NCI-H524 treated with DMSO at 0.1 percent for 48 hours (cell line): Measurements from ENCODE around the gene MPC2.
"Not testable (repeated sequence)": the region's sequence is repeated elsewhere in the genome, so short reads cannot be mapped to it uniquely, and the experiment has no call there.

Experiments used
- DNase-seq: peaks from one replicate; lab custom pipeline; 2025; lab: John Stamatoyannopoulos, UW

Gene MPC2

DNA sequence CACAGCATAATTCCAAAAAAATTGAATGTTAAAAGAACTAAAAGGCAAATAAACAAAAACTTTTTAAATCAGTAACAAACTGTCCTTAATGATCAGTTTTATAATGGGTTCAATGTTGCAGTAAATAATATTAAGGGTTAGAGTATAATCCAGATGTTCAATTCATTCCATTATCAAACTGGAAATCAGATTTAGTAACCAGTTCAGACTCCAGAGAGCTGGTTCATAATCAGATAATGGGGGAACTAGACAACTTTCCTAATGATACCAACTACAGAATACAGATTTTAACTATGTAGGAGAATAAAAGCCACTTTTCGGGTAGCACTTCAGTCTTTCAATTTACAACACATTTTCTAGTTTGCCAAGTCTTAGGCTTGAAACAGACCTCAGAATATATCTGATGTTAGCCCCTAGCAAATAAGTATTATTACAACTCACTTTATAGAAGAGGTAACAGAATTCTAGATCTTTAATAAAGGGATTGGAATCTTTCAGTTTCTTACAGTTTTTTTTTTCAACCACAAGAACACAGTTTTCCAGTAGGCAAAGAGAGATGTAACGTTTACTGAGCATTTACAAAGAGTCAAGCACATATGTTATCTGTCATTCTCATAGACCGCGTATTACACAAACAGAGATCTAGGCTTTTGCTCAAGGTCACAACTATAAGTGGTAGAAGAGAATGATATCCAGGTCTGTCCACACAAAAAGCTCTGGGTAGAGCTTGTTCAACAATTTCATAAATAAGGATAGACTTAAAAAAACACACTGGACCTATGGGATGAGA, 2.3 kb downstream of the MPC2 start:
- no peak for DNase-seq

DNA sequence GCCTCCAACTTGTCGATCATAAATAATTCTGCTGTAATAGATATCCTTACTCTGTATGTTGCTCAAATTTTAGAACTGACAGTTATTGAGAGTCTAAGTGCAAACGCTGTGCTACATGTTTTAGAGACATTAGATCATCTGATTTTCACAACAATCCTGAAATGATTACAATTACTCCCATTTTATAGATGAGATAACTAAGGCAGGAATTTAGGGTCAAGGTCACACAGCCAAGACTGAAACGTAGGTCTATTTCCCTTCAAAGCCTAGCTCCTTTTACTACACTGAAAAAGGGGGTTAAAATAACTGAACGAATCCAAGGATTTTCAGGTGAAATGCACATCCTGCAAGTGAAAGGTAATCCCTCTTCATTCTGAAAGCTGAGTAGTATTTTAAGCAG, 3.1 kb downstream of the MPC2 start:
- DNase-seq: no peak

DNA sequence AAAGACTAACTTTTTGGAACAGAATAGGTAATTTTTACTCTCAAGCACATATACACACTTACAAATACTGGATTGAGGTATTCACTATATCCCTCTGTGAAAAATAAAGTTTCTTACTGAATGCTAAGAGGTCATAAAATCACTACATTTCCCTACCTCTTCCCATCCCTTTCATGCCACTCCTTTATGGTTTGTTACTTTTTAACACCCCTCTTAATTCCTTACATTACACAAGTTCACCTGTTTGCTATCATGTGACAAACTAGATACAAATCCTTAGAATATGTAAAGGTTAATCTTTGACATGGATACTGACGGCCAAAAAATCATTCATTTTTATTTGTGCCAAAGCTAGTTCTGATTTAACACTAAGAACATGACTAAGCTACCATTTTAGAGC, 7.1 kb downstream of the MPC2 start:
- DNase-seq: no peak

DNA sequence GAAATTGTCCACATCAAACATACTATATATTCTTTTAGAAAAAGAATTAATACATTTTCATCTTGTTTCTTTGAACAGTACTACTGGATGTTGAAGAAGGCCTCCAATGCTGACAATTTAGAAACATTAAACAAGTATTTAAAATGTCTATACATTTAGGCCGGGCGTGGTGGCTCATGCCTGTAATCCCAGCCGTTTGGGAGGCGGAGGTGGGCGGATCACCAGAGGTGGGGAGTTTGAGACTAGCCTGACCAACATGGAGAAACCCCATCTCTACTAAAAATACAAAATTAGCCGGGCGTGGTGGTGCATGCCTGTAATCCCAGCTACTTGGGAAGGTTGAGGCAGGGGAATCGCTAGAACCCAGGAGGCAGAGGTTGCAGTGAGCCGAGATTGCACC, 8.0 kb downstream of the MPC2 start:
- DNase-seq: not testable (repeated sequence)

DNA sequence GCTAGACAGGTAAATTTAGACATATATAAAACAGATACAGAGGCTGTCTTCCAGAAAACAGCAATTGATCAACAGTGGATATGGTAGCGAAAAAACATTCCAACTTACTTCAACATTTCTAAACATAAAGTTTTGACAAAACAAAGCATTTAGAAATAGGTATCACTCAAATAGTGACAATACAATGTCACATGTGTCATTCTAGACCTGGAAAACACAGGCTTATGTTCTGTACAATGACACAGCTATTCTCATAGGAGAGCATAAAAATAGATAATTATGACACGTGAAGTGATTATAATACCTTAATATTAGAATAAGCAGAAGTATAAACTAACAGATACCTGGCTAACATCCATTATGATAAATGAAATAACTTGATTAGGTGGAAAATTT, 8.4 kb downstream of the MPC2 start:
- DNase-seq: no peak

DNA sequence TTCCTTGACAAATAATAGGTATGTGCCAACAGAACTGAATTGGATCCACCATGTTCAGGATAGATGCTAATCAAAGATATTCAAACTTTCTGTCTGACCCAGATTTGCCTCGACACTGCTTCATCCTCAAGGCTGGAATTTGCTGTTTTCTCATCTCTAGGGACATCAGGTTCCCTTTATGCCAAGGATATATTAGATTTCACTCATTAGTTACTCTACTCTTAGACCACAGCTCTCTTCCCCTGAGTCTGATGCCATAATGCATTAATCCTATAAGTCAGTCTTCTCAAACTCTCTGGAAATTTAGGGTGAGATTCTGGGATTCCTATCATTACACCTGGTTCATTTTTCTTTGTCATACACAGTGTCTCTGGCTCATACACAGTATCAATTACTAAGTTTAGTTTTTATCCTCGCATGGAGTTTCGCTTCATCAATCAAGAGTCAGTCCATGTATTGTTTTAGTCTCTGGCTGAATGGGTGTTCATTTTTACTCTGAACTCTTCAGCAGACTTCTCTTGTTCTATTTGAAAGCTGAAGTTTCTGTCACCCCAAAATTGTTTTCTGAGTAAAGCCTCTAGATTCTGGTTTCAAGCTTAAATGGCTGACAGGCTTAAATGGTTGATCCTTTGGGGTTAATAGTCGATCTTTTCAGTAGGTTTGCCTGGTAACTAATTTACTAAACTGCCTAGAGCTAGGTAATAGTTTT, 9.7 kb downstream of the MPC2 start:
- no peak for DNase-seq

DNA sequence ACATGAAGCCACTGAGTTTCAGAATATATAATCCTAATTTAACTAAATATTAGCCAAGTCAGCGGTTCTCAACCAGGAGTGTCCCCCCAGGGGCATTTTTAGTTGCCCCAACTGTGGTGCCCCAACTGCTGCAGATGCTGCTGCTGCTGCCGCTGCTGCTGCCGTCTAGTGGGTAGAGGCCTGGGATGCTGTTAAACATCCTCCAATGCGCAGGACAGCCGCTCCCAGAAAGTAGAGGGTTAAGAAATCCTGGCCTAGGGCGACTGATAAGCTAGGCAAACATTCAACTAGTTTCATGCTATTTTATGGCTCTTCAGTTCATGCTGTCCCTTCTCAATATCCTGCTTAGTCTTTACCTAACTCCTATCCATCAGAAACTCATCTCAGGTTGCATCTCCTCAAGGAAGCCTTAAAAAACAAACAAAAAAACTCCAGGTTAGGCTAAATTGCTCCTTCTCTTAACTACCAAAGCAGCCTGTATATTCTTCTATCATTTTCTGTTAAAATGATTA, 10.3 kb downstream of the MPC2 start:
- no peak for DNase-seq

DNA sequence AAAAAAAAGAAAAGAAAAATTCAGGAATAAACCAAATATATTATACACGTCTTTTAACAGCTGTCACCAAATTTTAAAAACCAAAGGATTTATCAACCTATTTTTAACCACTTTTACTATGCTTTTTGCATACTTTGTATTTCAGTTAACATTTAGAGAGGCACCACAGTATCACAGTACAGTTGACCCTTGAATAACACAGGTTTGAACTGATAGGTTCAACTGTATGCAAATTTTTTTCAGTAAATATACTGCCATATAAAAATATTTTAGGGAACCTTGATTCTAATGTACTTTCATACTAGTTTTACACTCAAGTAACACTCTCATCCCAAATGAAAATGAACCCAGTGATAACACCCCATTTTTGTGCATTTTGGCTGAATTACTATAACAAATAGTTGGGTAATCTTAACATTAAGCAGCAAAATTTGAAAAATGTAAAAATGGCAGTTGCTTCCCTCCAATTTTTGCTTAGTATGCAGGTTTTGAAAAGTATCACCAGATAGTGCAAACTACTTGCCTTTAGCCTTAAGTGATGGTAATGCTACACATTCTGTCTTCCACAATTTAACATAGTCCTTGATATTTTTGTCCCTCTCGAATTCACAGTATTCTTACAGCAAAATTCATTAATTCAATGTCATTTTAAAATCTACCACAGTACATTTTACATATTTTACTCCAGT, 12.2 kb downstream of the MPC2 start:
- DNase-seq: no peak

DNA sequence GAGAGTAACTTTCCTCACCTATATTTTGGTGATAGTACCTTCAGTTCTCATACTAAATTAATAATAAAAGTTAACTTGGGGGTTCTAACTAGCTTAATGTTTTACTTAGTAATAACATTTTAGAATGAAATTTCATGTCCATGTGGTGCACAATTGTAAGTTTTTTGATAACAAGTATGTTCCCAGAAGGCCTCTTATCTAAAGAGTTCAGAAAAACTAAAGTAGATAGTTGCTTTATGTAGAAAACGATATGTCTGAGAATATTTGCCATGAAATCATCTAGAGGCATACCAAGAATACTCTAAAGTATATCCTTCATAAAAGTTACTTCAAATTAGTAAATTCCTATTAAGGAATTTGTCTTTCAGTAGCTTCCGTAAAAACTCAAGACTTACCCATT, 12.8 kb downstream of the MPC2 start:
- no peak for DNase-seq

DNA sequence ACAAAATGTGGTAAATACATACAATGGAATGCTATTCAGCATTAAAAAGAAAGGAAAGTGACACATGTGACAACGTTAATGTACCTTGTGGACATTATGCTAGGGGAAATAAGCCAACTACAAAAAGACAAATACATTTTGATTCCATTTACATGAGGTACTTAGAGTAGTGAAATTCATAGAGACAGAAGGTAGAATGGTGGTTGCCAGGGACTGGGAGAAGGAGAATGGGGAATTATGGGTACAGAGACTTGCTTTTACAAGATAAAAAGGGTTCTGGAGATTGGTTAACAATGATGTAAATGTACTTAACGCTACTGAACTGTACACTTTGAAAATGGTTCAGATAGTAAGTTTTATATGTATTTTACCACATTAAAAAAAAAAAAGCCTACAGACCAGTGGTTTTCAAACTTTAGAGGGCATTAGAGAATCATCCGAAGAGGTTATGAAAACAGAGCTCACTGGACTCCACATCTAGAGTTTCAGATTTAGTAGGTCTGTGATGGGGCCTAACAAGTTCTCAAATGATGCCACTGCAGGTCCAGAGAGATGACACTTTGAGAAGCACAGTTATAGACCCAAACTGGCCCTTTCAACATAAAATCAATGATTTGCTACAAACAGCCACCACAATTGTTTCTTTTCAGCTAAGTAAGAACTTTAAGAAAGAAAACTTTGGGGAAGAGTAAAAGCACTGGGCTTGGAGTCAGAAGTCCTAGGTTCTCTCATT, 13.4 kb downstream of the MPC2 start:
- DNase-seq: no peak

DNA sequence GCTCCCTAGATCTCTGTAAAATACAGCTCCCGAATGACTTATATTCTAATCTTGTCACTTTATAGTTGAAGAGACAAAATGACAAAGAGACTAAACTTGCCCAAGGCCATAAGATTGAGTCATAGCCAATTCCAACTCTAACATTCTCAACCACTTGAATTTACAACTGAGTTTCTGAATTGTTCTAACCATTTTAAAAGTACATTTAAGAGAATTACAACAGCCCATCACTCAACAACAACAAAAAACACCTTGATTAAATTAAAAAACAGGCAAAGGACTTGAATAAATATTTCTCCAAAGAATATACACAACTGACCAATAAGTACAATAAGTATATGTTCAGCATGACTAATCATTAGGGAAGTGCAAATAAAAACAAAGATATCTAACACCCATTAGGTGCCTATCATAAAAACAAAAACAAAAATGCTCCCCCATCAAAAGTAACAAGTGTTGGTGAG, 14.2 kb downstream of the MPC2 start:
- DNase-seq: no peak

DNA sequence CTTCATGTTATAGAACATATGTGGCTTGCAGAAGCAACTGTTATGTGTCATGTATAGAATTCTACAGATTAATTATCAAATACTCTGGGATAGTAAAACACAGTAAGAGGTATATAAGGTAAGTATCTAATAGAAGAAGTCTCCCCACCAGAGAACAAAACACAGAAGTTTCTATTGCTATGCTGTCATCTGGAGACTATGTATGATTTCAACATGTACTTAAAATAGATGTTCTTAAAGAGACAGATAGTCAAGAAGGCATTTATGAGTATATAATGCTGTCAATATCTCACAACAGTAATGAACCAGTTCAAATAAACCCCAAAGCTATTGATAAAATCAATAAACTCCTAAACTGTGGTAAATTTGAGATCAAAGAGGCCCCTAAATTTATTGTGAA, 14.8 kb downstream of the MPC2 start:
- no peak for DNase-seq

DNA sequence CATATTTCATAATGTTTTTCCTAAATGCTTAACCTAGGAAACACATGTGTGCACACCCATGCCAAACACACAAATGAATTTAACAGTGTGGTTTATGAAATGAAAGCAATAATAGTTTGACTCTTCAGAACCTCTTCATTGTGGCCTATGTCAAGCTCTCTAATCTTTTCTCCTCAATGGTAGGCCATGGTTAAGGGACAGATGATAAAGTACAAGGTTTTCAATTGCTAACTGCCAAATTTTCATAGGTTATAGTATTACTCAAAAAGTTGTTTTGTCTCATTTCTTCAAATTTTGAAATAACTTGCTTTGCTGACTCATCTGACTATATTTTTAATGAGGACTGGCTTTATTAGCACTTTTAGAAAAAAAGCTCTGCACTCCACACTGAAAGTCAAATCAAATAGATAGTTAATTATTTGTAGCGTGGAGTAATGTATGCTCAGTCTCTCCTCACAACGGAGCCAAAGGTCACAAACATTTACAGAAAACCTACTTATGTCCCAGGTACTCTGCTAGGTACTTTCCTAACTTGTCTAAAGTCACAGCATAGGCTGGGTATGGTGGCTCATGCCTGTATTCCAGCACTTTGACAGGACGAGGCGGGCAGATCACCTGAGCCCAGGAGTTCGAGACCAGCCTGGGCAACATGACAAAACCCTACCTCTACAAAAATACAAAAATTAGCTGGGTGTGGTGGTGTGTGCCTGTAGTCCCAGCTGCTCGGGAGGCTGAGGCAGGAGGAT, 19.9 kb downstream of the MPC2 start:
- DNase-seq: no peak

DNA sequence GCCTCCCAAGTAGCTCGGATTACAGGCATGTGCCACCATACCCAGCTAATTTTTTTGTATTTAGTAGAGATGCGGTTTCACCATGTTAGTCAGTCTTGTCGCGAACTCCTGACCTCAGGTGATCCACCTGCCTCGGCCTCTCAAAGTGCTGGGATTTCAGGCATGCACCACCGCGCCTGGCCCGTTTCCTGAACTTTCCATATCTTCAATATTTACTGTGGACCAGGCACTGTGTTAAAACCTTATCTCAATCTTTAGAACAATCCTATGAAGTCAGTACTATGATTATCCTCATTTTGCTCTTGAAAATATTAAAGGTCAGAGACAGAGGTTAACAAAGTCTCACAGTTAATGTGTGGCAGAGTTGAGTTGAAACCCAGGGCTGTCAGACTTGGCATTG, 21.3 kb downstream of the MPC2 start:
- no peak for DNase-seq

DNA sequence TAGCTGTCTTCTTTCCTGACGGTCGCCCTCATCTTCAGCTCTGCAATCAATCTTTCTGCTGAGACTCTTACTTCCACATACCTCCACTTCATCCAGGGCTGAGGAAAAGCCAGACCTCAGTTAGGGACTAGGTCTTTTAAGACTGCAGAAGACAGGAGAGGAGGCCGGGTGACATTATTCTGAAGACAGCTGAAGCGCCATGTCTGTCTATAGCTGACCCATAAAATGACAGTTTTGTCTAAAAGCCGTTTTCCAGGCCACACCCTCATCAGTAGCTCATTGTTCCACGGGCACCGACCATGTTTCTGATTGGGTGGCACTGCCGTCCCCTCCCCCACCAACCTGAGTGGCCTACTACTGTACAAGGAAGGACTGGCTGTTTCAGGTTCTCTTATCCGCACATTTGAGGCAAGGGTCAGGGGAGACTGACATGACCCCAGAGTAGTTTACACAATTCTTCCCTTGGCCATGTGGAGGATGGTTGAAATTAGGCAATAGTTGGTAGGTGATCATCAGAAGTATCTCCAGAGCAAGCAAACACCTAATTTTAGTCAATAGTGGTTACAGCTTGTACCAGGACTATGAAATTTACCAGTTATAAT, 22.9 kb downstream of the MPC2 start, which contains the start of gene ADCY10:
Gene ADCY10, minus strand, starts transcription at position 240 of the 602 bp plus-strand sequence. CDS start 8,994 bp downstream, outside the sequence.
- DNase-seq: no peak

DNA sequence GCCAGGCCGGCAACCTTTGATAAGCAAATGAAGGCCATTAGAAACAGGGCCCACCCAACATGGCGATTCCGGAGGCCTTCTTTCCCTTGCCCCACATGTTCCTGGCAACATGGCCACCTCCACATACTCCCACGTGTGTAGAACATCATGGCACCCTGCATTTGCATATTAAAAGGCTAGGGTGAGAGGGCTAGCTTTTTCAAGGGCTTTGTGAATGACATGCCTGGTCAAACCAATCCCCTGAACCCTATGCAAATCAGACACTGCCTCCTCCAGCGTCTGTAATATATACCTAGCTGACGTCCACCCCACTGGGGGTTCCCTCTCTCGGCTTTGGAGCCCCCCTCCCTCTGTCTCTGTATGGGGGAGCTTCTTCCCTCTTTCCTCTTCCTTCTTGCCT, 24.6 kb downstream of the MPC2 start:
- DNase-seq: no peak

DNA sequence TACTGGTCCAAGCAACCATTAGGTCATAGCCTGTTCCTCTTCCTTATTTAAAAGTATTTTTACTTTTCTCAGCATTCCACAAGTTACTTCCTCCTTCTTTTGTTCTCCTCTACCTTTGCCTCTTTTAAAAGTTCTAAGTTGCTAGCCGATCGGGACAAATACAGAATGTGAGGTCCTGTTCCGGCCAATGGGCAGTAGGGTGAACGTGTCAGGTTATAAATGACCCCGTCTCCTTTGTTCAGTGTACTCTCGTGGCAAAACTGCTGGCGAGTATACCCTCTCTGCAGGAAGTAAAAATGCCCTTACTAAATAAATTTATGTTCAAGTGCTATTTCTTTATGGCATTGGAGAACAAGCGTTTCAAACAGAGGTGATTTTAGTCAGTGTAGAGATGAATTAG, 25.5 kb downstream of the MPC2 start:
- no peak for DNase-seq

DNA sequence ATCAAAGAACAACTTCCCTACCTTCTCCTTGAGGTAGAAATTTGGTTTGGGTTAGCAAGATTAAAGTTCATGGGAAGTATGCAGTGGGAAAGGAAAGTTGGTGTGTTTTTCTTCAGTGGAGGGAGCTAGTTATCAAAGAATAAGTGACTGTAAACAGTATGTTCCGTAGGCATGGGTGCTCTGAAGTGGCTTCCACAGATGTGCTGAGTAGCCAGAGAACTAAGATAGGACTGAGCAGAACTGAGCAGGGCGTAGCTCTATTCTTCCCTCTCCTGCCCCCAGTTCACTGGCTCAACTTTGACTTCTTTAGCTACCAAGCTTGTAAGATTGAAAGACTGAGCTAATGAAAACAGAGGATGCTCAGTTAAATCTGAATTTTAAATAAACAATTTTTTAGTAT, 26.3 kb downstream of the MPC2 start:
- DNase-seq: no peak

DNA sequence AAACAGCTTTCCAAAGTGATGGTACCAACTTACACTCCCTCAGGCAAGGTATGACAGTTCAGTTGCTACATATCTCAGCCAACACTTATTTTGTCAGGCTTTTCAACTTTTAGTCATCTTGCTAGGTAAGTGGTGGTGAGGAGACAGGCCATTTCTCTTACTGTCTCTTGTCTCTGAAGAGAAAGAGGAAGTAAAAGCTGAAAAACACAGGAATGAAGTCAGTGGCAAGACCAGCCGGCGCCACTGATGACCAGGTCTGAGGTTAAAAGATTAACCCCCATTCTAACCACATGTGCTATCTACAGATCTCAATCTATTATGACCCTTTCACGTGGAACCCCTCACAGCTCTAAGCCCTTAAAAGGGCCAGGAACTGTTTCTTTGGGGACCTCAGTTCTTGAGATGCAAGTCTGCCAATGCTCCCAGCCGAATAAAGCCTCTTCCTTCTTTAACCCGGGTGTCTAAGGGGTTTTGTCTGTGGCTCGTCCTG, 27.1 kb downstream of the MPC2 start:
- no peak for DNase-seq

DNA sequence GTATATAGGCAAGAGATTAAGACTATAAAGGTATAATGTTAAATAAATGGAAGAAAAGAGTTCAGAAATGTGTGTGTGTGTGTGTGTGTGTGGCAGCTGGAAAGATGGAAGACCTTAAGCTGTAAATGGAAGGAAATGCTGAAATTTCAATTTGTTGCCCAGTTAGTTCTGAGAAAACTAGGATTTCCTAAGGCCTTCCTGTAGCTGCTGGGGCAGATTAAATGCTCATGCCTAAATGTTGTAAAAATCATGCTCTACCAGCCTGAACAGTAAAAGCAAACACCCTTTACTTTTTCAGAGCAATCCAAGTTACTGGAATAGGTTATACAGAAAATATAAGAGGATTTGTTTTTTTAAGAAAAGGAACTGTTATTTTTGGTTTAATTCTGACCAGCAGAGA, 31.2 kb downstream of the MPC2 start:
- no peak for DNase-seq

DNA sequence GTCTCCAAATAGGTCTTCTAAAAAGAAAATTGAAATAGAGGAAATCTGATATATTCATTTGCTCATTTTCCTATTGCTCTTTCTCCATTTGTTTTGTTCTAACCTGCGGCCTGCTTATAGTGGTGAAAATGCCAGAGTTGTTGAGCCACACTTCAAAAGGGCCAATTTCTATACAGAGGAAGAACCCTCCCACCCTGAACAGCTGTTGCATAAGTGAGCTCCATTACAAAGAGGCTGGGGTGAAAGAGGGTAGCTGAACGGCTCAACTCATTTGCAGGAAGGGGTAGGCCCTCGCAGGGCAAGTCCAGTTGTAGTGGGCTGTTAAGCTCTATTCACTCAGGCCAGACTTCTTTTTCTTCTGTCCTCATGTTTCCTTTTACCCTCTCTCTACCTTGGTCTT, 31.7 kb downstream of the MPC2 start:
- no peak for DNase-seq
